MCF 10A (cell line): ENCODE measurements around the gene WASL. TPM values are rescaled to one million over a fixed set of nuclear protein-coding genes. Genes with fewer than 3 reads are reported as not detected.

Experiments
- BruUV-seq: library from RNA; stranded (reverse); fragments of 400-500 nt; replicated peaks from 2 replicates; lab custom pipeline; 2021; lab: Mats Ljungman, UMichigan
- CTCF ChIA-PET: fragments of 300-600 bp; sonication (Branson Sonifier 250); formaldehyde crosslinking; extraction: SDS; loops from one replicate; lab custom pipeline; 2021; ENCODE audit warnings: antibody characterized with exemption, inconsistent platforms; lab: Yijun Ruan, JAX
- POLR2A ChIA-PET: fragments of 300-600, 350-650 bp; sonication (Branson Sonifier 250); formaldehyde crosslinking; extraction: SDS; loops from one replicate; lab custom pipeline; 2020; ENCODE audit warnings: antibody characterized with exemption, inconsistent platforms; lab: Yijun Ruan, JAX
- DNase-seq: peaks from one replicate; pipeline ENCODE4 v3.0.0-alpha.2; 2018; ENCODE audit not compliant: unreplicated experiment
- H3K27ac Mint-ChIP-seq: one replicate; pipeline ENCODE4 v1.8.0; 2022; ENCODE audit warnings: mild to moderate bottlenecking, low read depth, mixed read lengths; ENCODE audit not compliant: unreplicated experiment
- H3K27me3 Mint-ChIP-seq: one replicate; pipeline ENCODE4 v1.8.0; 2022; ENCODE audit warnings: mixed read lengths; ENCODE audit not compliant: insufficient read depth, unreplicated experiment
- H3K36me3 Mint-ChIP-seq: one replicate; pipeline ENCODE4 v1.8.0; 2022; ENCODE audit warnings: mild to moderate bottlenecking, moderate library complexity, mixed read lengths; ENCODE audit not compliant: insufficient read depth, unreplicated experiment
- H3K4me1 Mint-ChIP-seq: one replicate; pipeline ENCODE4 v1.8.0; 2022; ENCODE audit warnings: mixed read lengths; ENCODE audit not compliant: insufficient read depth, unreplicated experiment
- H3K4me3 Mint-ChIP-seq: one replicate; pipeline ENCODE4 v1.8.0; 2022; ENCODE audit warnings: mild to moderate bottlenecking, moderate library complexity, mixed read lengths; ENCODE audit not compliant: unreplicated experiment
- H3K9me3 Mint-ChIP-seq: one replicate; pipeline ENCODE4 v1.8.0; 2022; ENCODE audit warnings: mixed read lengths; ENCODE audit not compliant: unreplicated experiment
- CTCF ChIP-seq: fragments of 200-600 bp; IDR thresholded peaks from one replicate; pipeline ENCODE4 v1.8.0; 2022; ENCODE audit warnings: antibody characterized with exemption, mild to moderate bottlenecking; ENCODE audit not compliant: unreplicated experiment
- intact Hi-C: fragments of 100-400 bp; cut with micrococcal nuclease; formaldehyde crosslinking; loops from 2 replicates; pipeline ENCODE4 v1.14.1; 2022
- total RNA-seq: library from RNA; stranded (reverse); gene quantifications from 2 replicates; pipeline ENCODE4 v1.2.3, GENCODE V29; 2022

WASL gene
- total RNA-seq, 1 experiment from 2014 or later = 34.7 TPM

- no peak for DNase-seq
- intact Hi-C loops = no loop called here
- Mint-ChIP-seq H3K36me3 (peaks cover 50% of the 10 kb centered on the region), H3K4me3 (no peak overlapping the region), H3K9me3 (no peaks in the 10 kb centered on the region), H3K27ac (no peak overlapping the region), H3K4me1 (no peaks in the 10 kb centered on the region), H3K27me3 (no peaks in the 10 kb centered on the region)
- ChIA-PET CTCF (interaction anchor here (1.0 kb wide), 2 partner anchors 101 to 169 kb away, joined by 3 to 5 read pairs; no protein-coding TSS in a partner anchor), POLR2A (no interaction called here)
- TF ChIP-seq CTCF = no peak
- BruUV-seq = no TSS peak
These were observed 52.7 kb downstream of the WASL start for GRCh38 chr7:123695944-123696677.

GRCh38 chr7:123692471-123692877 is 56.3 kb downstream of the WASL start:
- CTCF ChIA-PET = interaction anchor here (1.5 to 2.6 kb wide), 4 partner anchors 9 to 56 kb away, joined by 3 to 10 read pairs (median 7); no protein-coding TSS in a partner anchor

GRCh38 chr7:123690550-123690949 is 58.3 kb downstream of the WASL start:
- TF ChIP-seq CTCF = no peak
- H3K4me1 Mint-ChIP-seq = no peaks in the 10 kb centered on the region
- H3K27me3 Mint-ChIP-seq = no peaks in the 10 kb centered on the region
- no peak overlapping the region for H3K27ac Mint-ChIP-seq
- intact Hi-C loops = no loop called here
- no peak for DNase-seq
- POLR2A ChIA-PET = interaction anchor here (0.6 to 2.0 kb wide), 3 partner anchors 8 to 58 kb away, joined by 3 to 11 read pairs (median 8); partner anchors contain the start of gene WASL
- no TSS peak for BruUV-seq
- H3K36me3 Mint-ChIP-seq = peaks cover 84% of the 10 kb centered on the region
- CTCF ChIA-PET = interaction anchor here (0.6 to 2.9 kb wide), 3 partner anchors 56 to 277 kb away, joined by 3 to 12 read pairs (median 4); no protein-coding TSS in a partner anchor
- H3K4me3 Mint-ChIP-seq = no peak overlapping the region
- H3K9me3 Mint-ChIP-seq = no peaks in the 10 kb centered on the region

More at GRCh38 chr7:123692471-123692877, 56.3 kb downstream of the WASL start:
- POLR2A ChIA-PET = interaction anchor here (0.5 to 1.3 kb wide), 3 partner anchors 18 to 54 kb away, joined by 3 read pairs; no protein-coding TSS in a partner anchor
- BruUV-seq = no TSS peak
- Mint-ChIP-seq H3K9me3 (no peaks in the 10 kb centered on the region), H3K4me1 (no peaks in the 10 kb centered on the region), H3K27ac (no peak overlapping the region), H3K4me3 (no peak overlapping the region), H3K36me3 (peaks cover 77% of the 10 kb centered on the region), H3K27me3 (no peaks in the 10 kb centered on the region)
- intact Hi-C loops = no loop called here
- TF ChIP-seq CTCF = no peak
- DNase-seq = no peak

GRCh38 chr7:123689250-123689649 is 59.6 kb downstream of the WASL start:
- Mint-ChIP-seq H3K9me3 (no peaks in the 10 kb centered on the region), H3K4me3 (no peak overlapping the region), H3K4me1 (no peaks in the 10 kb centered on the region), H3K27me3 (no peaks in the 10 kb centered on the region), H3K36me3 (peaks cover 82% of the 10 kb centered on the region), H3K27ac (no peak overlapping the region)
- no TSS peak for BruUV-seq
- no peak for TF ChIP-seq CTCF
- intact Hi-C loops = loop anchor here (10.0 kb wide), 1 partner anchor 194 kb away; no protein-coding TSS in a partner anchor
- POLR2A ChIA-PET = interaction anchor here (1.8 to 2.0 kb wide), 2 partner anchors 10 to 59 kb away, joined by 8 to 11 read pairs; partner anchors contain the start of gene WASL
- no peak for DNase-seq
- CTCF ChIA-PET = interaction anchor here (0.6 to 2.9 kb wide), 5 partner anchors 55 to 186 kb away, joined by 3 to 12 read pairs (median 3); no protein-coding TSS in a partner anchor
